GM19372 (cell line): ENCODE data around the gene HDAC9.

Experiments used
- ATAC-seq: cut with Tn5 transposase; IDR thresholded peaks from one replicate; pipeline ENCODE4 v1.9.1; 2021; ENCODE audit warnings: mild to moderate bottlenecking, low read depth, moderate library complexity; ENCODE audit not compliant: unreplicated experiment

The HDAC9 gene

GRCh38 chr7:18866359-18867036, 370.9 kb downstream of the HDAC9 start:
- ATAC-seq: peak; percentile 73

GRCh38 chr7:18872344-18872743, 376.8 kb downstream of the HDAC9 start:
- ATAC-seq: no peak

GRCh38 chr7:18873734-18874336, 378.3 kb downstream of the HDAC9 start:
- ATAC-seq: no peak

- no peak for ATAC-seq
These were observed 379.3 kb downstream of the HDAC9 start for GRCh38 chr7:18874880-18875279.

- ATAC-seq: no peak
These were observed 382.3 kb downstream of the HDAC9 start for GRCh38 chr7:18877874-18878273.

- no peak for ATAC-seq
These were observed 391.3 kb downstream of the HDAC9 start for GRCh38 chr7:18886832-18887231.

- no peak for ATAC-seq
These were observed 393.9 kb downstream of the HDAC9 start for GRCh38 chr7:18889436-18889835.

GRCh38 chr7:18890134-18890533, 394.6 kb downstream of the HDAC9 start:
- ATAC-seq: no peak

- no peak for ATAC-seq
These were observed 395.5 kb downstream of the HDAC9 start for GRCh38 chr7:18890885-18891621.

GRCh38 chr7:18893156-18893555, 397.6 kb downstream of the HDAC9 start:
- ATAC-seq: no peak

GRCh38 chr7:18894155-18894554, 398.6 kb downstream of the HDAC9 start:
- ATAC-seq: no peak

GRCh38 chr7:18895456-18895855, 399.9 kb downstream of the HDAC9 start:
- ATAC-seq: no peak

- ATAC-seq: no peak
These were observed 400.9 kb downstream of the HDAC9 start for GRCh38 chr7:18896343-18896975.

- ATAC-seq: no peak
These were observed 404.7 kb downstream of the HDAC9 start for GRCh38 chr7:18900236-18900635.

- no peak for ATAC-seq
These were observed 405.3 kb downstream of the HDAC9 start for GRCh38 chr7:18900803-18901202.

GRCh38 chr7:18901351-18901750, 405.8 kb downstream of the HDAC9 start:
- no peak for ATAC-seq

GRCh38 chr7:18901982-18902421, 406.5 kb downstream of the HDAC9 start:
- no peak for ATAC-seq

- no peak for ATAC-seq
These were observed 407.3 kb downstream of the HDAC9 start for GRCh38 chr7:18902892-18903291.

GRCh38 chr7:18903695-18904094, 408.1 kb downstream of the HDAC9 start:
- ATAC-seq: no peak

- ATAC-seq: no peak
These were observed 409.9 kb downstream of the HDAC9 start for GRCh38 chr7:18905316-18905943.

- ATAC-seq: no peak
These were observed 411.4 kb downstream of the HDAC9 start for GRCh38 chr7:18906901-18907300.
